H9 (cell line): Measurements from ENCODE around the gene RAB22A. TPM values are rescaled to one million over a fixed set of nuclear protein-coding genes. Genes with fewer than 3 reads are reported as not detected.

Experiments used
- DNase-seq: peaks from one replicate; pipeline ENCODE4 v3.0.0-alpha.2; 2017
- H2AFZ ChIP-seq: one replicate; pipeline ENCODE4 v1.6.1; 2013; ENCODE audit warnings: mild to moderate bottlenecking, low read length, control low read depth, moderate library complexity
- H2AK5ac ChIP-seq: 2 replicates; pipeline ENCODE4 v1.6.1; 2013; ENCODE audit warnings: low read length, control low read depth, mixed read lengths; ENCODE audit not compliant: insufficient read length
- H2BK120ac ChIP-seq: one replicate; pipeline ENCODE4 v1.6.1; 2013; ENCODE audit warnings: low read depth, mild to moderate bottlenecking, low read length, control low read depth, inconsistent platforms; ENCODE audit not compliant: poor library complexity, severe bottlenecking
- H2BK12ac ChIP-seq: 2 replicates; pipeline ENCODE4 v1.6.1; 2013; ENCODE audit warnings: low read length, control low read depth, mixed read lengths, low read depth; ENCODE audit not compliant: insufficient read length
- H2BK15ac ChIP-seq: 2 replicates; pipeline ENCODE4 v1.6.1; 2013; ENCODE audit warnings: low read depth, low read length, control low read depth
- H2BK20ac ChIP-seq: one replicate; pipeline ENCODE4 v1.6.1; 2013; ENCODE audit warnings: low read depth, mild to moderate bottlenecking, low read length, control low read depth, inconsistent platforms; ENCODE audit not compliant: poor library complexity, severe bottlenecking
- H2BK5ac ChIP-seq: 2 replicates; pipeline ENCODE4 v1.6.1; 2013; ENCODE audit warnings: low read length, control low read depth, mixed read lengths; ENCODE audit not compliant: insufficient read length
- H3K14ac ChIP-seq: 2 replicates; pipeline ENCODE4 v1.6.1; 2013; ENCODE audit warnings: low read length, control low read depth; ENCODE audit not compliant: insufficient read depth
- H3K18ac ChIP-seq: 2 replicates; pipeline ENCODE4 v1.6.1; 2013; ENCODE audit warnings: low read depth, mild to moderate bottlenecking, mixed read lengths, low read length, control low read depth; ENCODE audit not compliant: insufficient read length
- H3K23ac ChIP-seq: 2 replicates; pipeline ENCODE4 v1.6.1; 2013; ENCODE audit warnings: low read length, control low read depth, mixed read lengths, low read depth; ENCODE audit not compliant: insufficient read length
- H3K23me2 ChIP-seq: 2 replicates; pipeline ENCODE4 v1.6.1; 2013; ENCODE audit warnings: low read depth, mild to moderate bottlenecking, mixed read lengths, low read length, control low read depth; ENCODE audit not compliant: insufficient read length, poor library complexity, severe bottlenecking
- H3K27ac ChIP-seq: 2 replicates; pipeline ENCODE4 v1.5.1; 2013; ENCODE audit warnings: low read length, control low read depth, mixed read lengths, low read depth; ENCODE audit not compliant: insufficient read length
- H3K27me3 ChIP-seq: 2 replicates; pipeline ENCODE4 v1.6.1; 2013; ENCODE audit warnings: low read length, control low read depth, inconsistent platforms; ENCODE audit not compliant: insufficient read depth
- H3K4ac ChIP-seq: 2 replicates; pipeline ENCODE4 v1.6.1; 2013; ENCODE audit warnings: low read depth, mild to moderate bottlenecking, control low read depth, inconsistent platforms, low read length, moderate library complexity
- H3K4me1 ChIP-seq: 2 replicates; pipeline ENCODE4 v1.6.1; 2013; ENCODE audit warnings: low read length, control low read depth, inconsistent platforms; ENCODE audit not compliant: insufficient read depth
- H3K4me2 ChIP-seq: 2 replicates; pipeline ENCODE4 v1.6.1; 2013; ENCODE audit warnings: low read length, control low read depth, mixed read lengths; ENCODE audit not compliant: insufficient read length, insufficient read depth
- H3K56ac ChIP-seq: 2 replicates; pipeline ENCODE4 v1.6.1; 2013; ENCODE audit warnings: low read depth, mild to moderate bottlenecking, mixed read lengths, low read length, control low read depth; ENCODE audit not compliant: insufficient read length
- H3K79me1 ChIP-seq: 2 replicates; pipeline ENCODE4 v1.6.1; 2013; ENCODE audit warnings: low read depth, mild to moderate bottlenecking, moderate library complexity, low read length, control low read depth, inconsistent platforms; ENCODE audit not compliant: insufficient read depth, poor library complexity, severe bottlenecking
- H3K79me2 ChIP-seq: 2 replicates; pipeline ENCODE4 v1.6.1; 2013; ENCODE audit warnings: low read length, control low read depth, inconsistent platforms; ENCODE audit not compliant: insufficient read depth
- H3K9ac ChIP-seq: 2 replicates; pipeline ENCODE4 v1.6.1; 2013; ENCODE audit warnings: low read length, control low read depth, mixed read lengths; ENCODE audit not compliant: insufficient read length; ENCODE audit errors: extremely low read depth
- H3K9me3 ChIP-seq: one replicate; pipeline ENCODE4 v1.6.1; 2013; ENCODE audit warnings: low read depth, low read length, inconsistent platforms; ENCODE audit not compliant: control insufficient read depth
- H3T11ph ChIP-seq: one replicate; pipeline ENCODE4 v1.6.1; 2013; ENCODE audit warnings: mild to moderate bottlenecking, low read length, control low read depth, inconsistent platforms
- H4K20me1 ChIP-seq: one replicate; pipeline ENCODE4 v1.6.1; 2013; ENCODE audit not compliant: control insufficient read depth, insufficient read length, insufficient read depth
- H4K5ac ChIP-seq: 2 replicates; pipeline ENCODE4 v1.6.1; 2013; ENCODE audit warnings: low read depth, mild to moderate bottlenecking, mixed read lengths, low read length, control low read depth; ENCODE audit not compliant: insufficient read length
- H4K8ac ChIP-seq: replicated peaks from 2 replicates; pipeline ENCODE4 v1.6.1; 2013; ENCODE audit warnings: low read length, control low read depth, mixed read lengths, low read depth; ENCODE audit not compliant: insufficient read length
- H4K91ac ChIP-seq: 2 replicates; pipeline ENCODE4 v1.6.1; 2013; ENCODE audit warnings: low read depth, mild to moderate bottlenecking, moderate library complexity, mixed read lengths, low read length, control low read depth; ENCODE audit not compliant: insufficient read length
- H3K27ac Mint-ChIP-seq, 3 experiments: 2 replicates in 2 of 3; 3 replicates in 1 of 3; pipeline ENCODE4 v1.8.0; 2020 to 2021; ENCODE audit warnings: mixed read lengths in 3 of 3, mild to moderate bottlenecking in 1 of 3, moderate library complexity in 1 of 3
- H3K27me3 Mint-ChIP-seq: 2 replicates; pipeline ENCODE4 v1.8.0; 2021; ENCODE audit warnings: low read depth, mild to moderate bottlenecking, moderate library complexity, mixed read lengths
- H3K36me3 Mint-ChIP-seq, 3 experiments: 2 replicates in 2 of 3; 3 replicates in 1 of 3; pipeline ENCODE4 v1.8.0; 2020 to 2021; ENCODE audit warnings: low read depth in 3 of 3, mixed read lengths in 3 of 3; ENCODE audit not compliant: insufficient read depth in 1 of 3
- H3K4me1 Mint-ChIP-seq, 2 experiments: 2 replicates each; pipeline ENCODE4 v1.8.0; 2020; ENCODE audit warnings: mixed read lengths in 2 of 2
- H3K4me3 Mint-ChIP-seq, 2 experiments: 2 replicates in 1 of 2; 3 replicates in 1 of 2; pipeline ENCODE4 v1.8.0; 2020 to 2021; ENCODE audit warnings: mild to moderate bottlenecking in 2 of 2, mixed read lengths in 2 of 2, moderate library complexity in 1 of 2
- H3K9me3 Mint-ChIP-seq, 2 experiments: 2 replicates in 1 of 2; 3 replicates in 1 of 2; pipeline ENCODE4 v1.8.0; 2020; ENCODE audit warnings: mild to moderate bottlenecking in 2 of 2, mixed read lengths in 2 of 2, moderate library complexity in 1 of 2
- WGBS: extraction: QIAGEN DNeasy Blood & Tissue Kit; methylation state at CpG from one replicate; pipeline ENCODE4 v1.1.7; 2013; ENCODE audit warnings: missing lambda C conversion rate, low lambda C conversion rate, mixed read lengths; ENCODE audit not compliant: insufficient read length; ENCODE audit errors: extremely low coverage; 5-methylcytosine and 5-hydroxymethylcytosine counted together
- total RNA-seq: library from RNA; stranded (reverse); gene quantifications from 2 replicates; pipeline ENCODE4 v1.2.1, GENCODE V29; 2021
- TF ChIP-seq, protein P1 (sequence below): fragments of 200-600 bp; sonication (generic); conservative IDR thresholded peaks from 3 replicates; pipeline ENCODE4 v1.8.0; 2021; ENCODE audit warnings: antibody characterized with exemption, mild to moderate bottlenecking

RAB22A gene
- total RNA-seq, 1 experiment from 2014 or later = 6.3 TPM

DNA sequence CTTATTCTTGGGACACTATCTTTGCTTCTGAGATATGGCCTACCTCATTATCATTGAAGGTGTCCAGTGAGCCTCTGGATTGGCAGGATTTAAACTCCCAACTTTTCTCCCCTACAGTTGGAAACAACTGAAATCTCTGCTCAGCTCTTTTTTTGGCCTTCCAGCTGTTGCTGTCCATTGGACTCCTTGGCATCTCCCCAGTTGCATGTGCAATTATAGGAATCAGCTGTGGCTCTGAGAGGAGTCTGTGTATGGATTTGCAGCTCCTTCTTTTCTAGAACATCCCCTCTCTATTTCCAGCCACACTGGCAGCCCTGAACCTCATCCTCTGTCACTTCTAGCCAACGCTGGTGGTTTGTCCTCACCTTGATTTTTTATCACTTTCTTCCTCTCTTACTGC is 21.2 kb downstream of the RAB22A start:
- Histone ChIP-seq H4K20me1 (no peaks in the 10 kb centered on the region), H4K8ac (no peak overlapping the region), H3K56ac (no peak overlapping the region), H2BK12ac (no peak overlapping the region), H3K18ac (no peak overlapping the region), H3K23ac (no peak overlapping the region), H3K9ac (no peak overlapping the region), H3K4me1 (no peaks in the 10 kb centered on the region; the same call in 1 of the 2 replicates), H3T11ph (no peak overlapping the region), H3K27ac (no peak overlapping the region), H4K5ac (no peak overlapping the region), H3K4ac (no peak overlapping the region), H3K79me2 (peaks cover 3% of the 10 kb centered on the region; the same call in 1 of the 2 replicates), H2BK5ac (no peak overlapping the region), H3K27me3 (no peaks in the 10 kb centered on the region), H2AK5ac (no peak overlapping the region), H3K23me2 (no peaks in the 10 kb centered on the region), H2BK15ac (no peak overlapping the region), H3K14ac (no peak overlapping the region), H2BK120ac (peak overlapping the region; percentile 19), H2AFZ (no peak overlapping the region), H3K9me3 (no peaks in the 10 kb centered on the region), H2BK20ac (no peak overlapping the region), H3K4me2 (no peak overlapping the region), H4K91ac (no peak overlapping the region), H3K79me1 (peaks cover 5% of the 10 kb centered on the region)
- Mint-ChIP-seq H3K4me1 (peaks cover 14 to 15% of the 10 kb centered on the region in 2 experiments), H3K4me3 (no peak overlapping the region), H3K9me3 (no peaks in the 10 kb centered on the region), H3K36me3 (0 out of 7 replicates have a peak, but pooled peaks cover 0 to 1% (median 0%) of the 10 kb centered on the region in 3 experiments), H3K27me3 (no peaks in the 10 kb centered on the region), H3K27ac (peak overlapping the region in 1 of 3 experiments; percentile 6; a peak in 1 of 7 replicates)
- TF ChIP-seq, protein P1, sequence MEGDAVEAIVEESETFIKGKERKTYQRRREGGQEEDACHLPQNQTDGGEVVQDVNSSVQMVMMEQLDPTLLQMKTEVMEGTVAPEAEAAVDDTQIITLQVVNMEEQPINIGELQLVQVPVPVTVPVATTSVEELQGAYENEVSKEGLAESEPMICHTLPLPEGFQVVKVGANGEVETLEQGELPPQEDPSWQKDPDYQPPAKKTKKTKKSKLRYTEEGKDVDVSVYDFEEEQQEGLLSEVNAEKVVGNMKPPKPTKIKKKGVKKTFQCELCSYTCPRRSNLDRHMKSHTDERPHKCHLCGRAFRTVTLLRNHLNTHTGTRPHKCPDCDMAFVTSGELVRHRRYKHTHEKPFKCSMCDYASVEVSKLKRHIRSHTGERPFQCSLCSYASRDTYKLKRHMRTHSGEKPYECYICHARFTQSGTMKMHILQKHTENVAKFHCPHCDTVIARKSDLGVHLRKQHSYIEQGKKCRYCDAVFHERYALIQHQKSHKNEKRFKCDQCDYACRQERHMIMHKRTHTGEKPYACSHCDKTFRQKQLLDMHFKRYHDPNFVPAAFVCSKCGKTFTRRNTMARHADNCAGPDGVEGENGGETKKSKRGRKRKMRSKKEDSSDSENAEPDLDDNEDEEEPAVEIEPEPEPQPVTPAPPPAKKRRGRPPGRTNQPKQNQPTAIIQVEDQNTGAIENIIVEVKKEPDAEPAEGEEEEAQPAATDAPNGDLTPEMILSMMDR = no peak
- DNase-seq = no peak
- no CpG with 5 or more reads among the region's 1 CpG for WGBS
